Endothelial cell of umbilical vein (primary cell): ENCODE measurements around the gene SLC44A4. TPM values are rescaled to one million over a fixed set of nuclear protein-coding genes. Genes with fewer than 3 reads are reported as not detected.

Source experiments
- Bru-seq: library from RNA; stranded (reverse); fragments of 400-500 nt; gene quantifications from one replicate; lab custom pipeline; 2021; lab: Mats Ljungman, UMichigan
- BruChase-seq, 2 experiments: library from RNA; stranded (reverse); fragments of 400-500 nt; gene quantifications; one replicate each; lab custom pipeline; 2021; lab: Mats Ljungman, UMichigan
- BruUV-seq: library from RNA; stranded (reverse); fragments of 400-500 nt; replicated peaks from 2 replicates; lab custom pipeline; 2021; lab: Mats Ljungman, UMichigan
- CTCF ChIA-PET: fragments of 300-600, 350-600 bp; sonication (Branson Sonifier 250); formaldehyde crosslinking; loops from one replicate; lab custom pipeline; 2021; ENCODE audit warnings: antibody characterized with exemption, inconsistent platforms; lab: Charles Lee
- POLR2A ChIA-PET: fragments of 300-600, 350-600 bp; sonication (Branson Sonifier 250); formaldehyde crosslinking; loops from one replicate; lab custom pipeline; 2021; ENCODE audit warnings: antibody characterized with exemption, inconsistent platforms; lab: Charles Lee
- DNase-seq: peaks from one replicate; pipeline ENCODE4 v3.0.0-alpha.2; 2011; ENCODE audit warnings: low read depth, low spot score
- FAIRE-seq: peaks from 2 replicates; lab custom pipeline; 2011; peaks lifted over from hg19 to GRCh38; lab: Jason Lieb, UNC
- H2AFZ ChIP-seq: 2 replicates; pipeline ENCODE4 v1.6.0; 2012; ENCODE audit warnings: low read depth, low read length, control low read depth, inconsistent platforms
- H3K27ac ChIP-seq: 2 replicates; pipeline ENCODE4 v1.5.1; 2011; ENCODE audit warnings: low read depth, mild to moderate bottlenecking, control low read depth, low read length, moderate library complexity; ENCODE audit not compliant: insufficient read depth
- H3K27me3 ChIP-seq, 2 experiments: 2 replicates each; pipeline versions ENCODE4 v1.6.0 to v1.6.1; 2011; ENCODE audit warnings: low read length in 2 of 2, mixed read lengths in 1 of 2; ENCODE audit not compliant: control insufficient read depth in 2 of 2, insufficient read depth in 2 of 2
- H3K36me3 ChIP-seq, 2 experiments: 2 replicates in 1 of 2; 3 replicates in 1 of 2; pipeline ENCODE4 v1.5.1; 2011; ENCODE audit warnings: low read length in 2 of 2, mild to moderate bottlenecking in 1 of 2, moderate library complexity in 1 of 2; ENCODE audit not compliant: control insufficient read depth in 2 of 2, insufficient read depth in 2 of 2; ENCODE audit errors: extremely low read depth in 1 of 2
- H3K4me1 ChIP-seq: 3 replicates; pipeline ENCODE4 v1.5.1; 2011; ENCODE audit warnings: mild to moderate bottlenecking, low read length; ENCODE audit not compliant: control insufficient read depth, insufficient read depth; ENCODE audit errors: extremely low read depth
- H3K4me2 ChIP-seq: 2 replicates; pipeline ENCODE4 v1.6.1; 2011; ENCODE audit warnings: low read length, control low read depth, mixed read lengths; ENCODE audit not compliant: insufficient read depth
- H3K4me3 ChIP-seq, 3 experiments: fragments of 200-600 bp in 1 of 3; sonication (generic), shearing (Covaris generic) in 1 of 3; replicated peaks in 1 of 3; 2 replicates each; pipeline ENCODE4 v1.5.1; 2011 to 2016; ENCODE audit warnings: control low read depth in 3 of 3, low read length in 3 of 3, mild to moderate bottlenecking in 2 of 3, inconsistent platforms in 1 of 3, low read depth in 1 of 3, moderate library complexity in 1 of 3; ENCODE audit not compliant: insufficient read depth in 1 of 3
- H3K79me2 ChIP-seq: 2 replicates; pipeline ENCODE4 v1.6.0; 2012; ENCODE audit warnings: low read length, inconsistent platforms; ENCODE audit not compliant: control insufficient read depth, insufficient read depth
- H3K9ac ChIP-seq: replicated peaks from 2 replicates; pipeline ENCODE3; 2011; ENCODE audit warnings: low read length, control low read depth; ENCODE audit not compliant: insufficient read depth; ENCODE audit errors: extremely low read depth
- H3K9me1 ChIP-seq: replicated peaks from 3 replicates; pipeline ENCODE4 v1.6.0; 2011; ENCODE audit warnings: mild to moderate bottlenecking, low read length; ENCODE audit not compliant: control insufficient read depth, insufficient read depth; ENCODE audit errors: extremely low read depth
- H3K9me3 ChIP-seq: replicated peaks from 2 replicates; pipeline ENCODE4 v1.5.1; 2012; ENCODE audit warnings: low read length, inconsistent platforms; ENCODE audit not compliant: control insufficient read depth, insufficient read depth
- H4K20me1 ChIP-seq: replicated peaks from 2 replicates; pipeline ENCODE3; 2011; ENCODE audit warnings: mild to moderate bottlenecking, low read length; ENCODE audit not compliant: control insufficient read depth, insufficient read depth; ENCODE audit errors: extremely low read depth
- EZH2 ChIP-seq: IDR thresholded peaks from 2 replicates; pipeline ENCODE4 v1.6.1; 2012; ENCODE audit warnings: borderline replicate concordance, low read depth, mild to moderate bottlenecking, moderate library complexity, low read length, inconsistent platforms; ENCODE audit not compliant: severe bottlenecking
- FOS ChIP-seq: IDR thresholded peaks from 2 replicates; pipeline ENCODE4 v1.6.1; 2011; ENCODE audit warnings: mild to moderate bottlenecking, low read length, moderate library complexity, borderline replicate concordance; ENCODE audit not compliant: insufficient read depth
- GATA2 ChIP-seq: IDR thresholded peaks from 2 replicates; pipeline ENCODE4 v1.7.0; 2011; ENCODE audit warnings: low read depth, mild to moderate bottlenecking, moderate library complexity, mixed read lengths, low read length; ENCODE audit not compliant: insufficient read length, insufficient read depth
- JUN ChIP-seq: IDR thresholded peaks from 2 replicates; pipeline ENCODE4 v1.6.1; 2011; ENCODE audit warnings: borderline replicate concordance, low read depth; ENCODE audit not compliant: insufficient read length, insufficient read depth
- MYC ChIP-seq: IDR thresholded peaks from one replicate; pipeline ENCODE4 v1.6.1; 2011; ENCODE audit warnings: mild to moderate bottlenecking, low read depth, low read length
- POLR2A ChIP-seq: IDR thresholded peaks from 2 replicates; pipeline ENCODE4 v1.6.1; 2012; ENCODE audit warnings: low read depth, mild to moderate bottlenecking, control low read depth, low read length
- POLR2AphosphoS5 ChIP-seq: IDR thresholded peaks from 2 replicates; pipeline ENCODE4 v1.6.1; 2012; ENCODE audit warnings: low read depth, mild to moderate bottlenecking, control low read depth, low read length, moderate library complexity; ENCODE audit not compliant: insufficient read depth
- dilution Hi-C: fragments of 300-500 bp; cut with MboI; formaldehyde crosslinking; loops from one replicate; pipeline ENCODE4 v1.15.0; 2019; ENCODE audit warnings: low sequenced_read_pairs; ENCODE audit not compliant: extremely low pct_ligation_motif_present
- intact Hi-C: fragments of 100-400 bp; cut with micrococcal nuclease; formaldehyde crosslinking; loops from one replicate; pipeline ENCODE4 v1.10.0; 2022
- long read RNA-seq: library from polyadenylated mRNA; stranded (forward); transcript quantifications from one replicate; pipeline ENCODE4 v2.0.0, GENCODE V29; 2021
- polyA minus RNA-seq, 3 experiments: library from RNA; depleted of rRNA, polyadenylated mRNA; stranded (reverse); fragments of >200 nt; gene quantifications; 1 replicate in 1 of 3; 2 replicates in 2 of 3; pipeline ENCODE4 v1.2.3, GENCODE V29; 2011
- polyA plus RNA-seq, 4 experiments: library from polyadenylated mRNA; depleted of rRNA in 3 of 4; stranded (reverse) in 3 of 4; unstranded in 1 of 4; fragments of >200 nt; gene quantifications; 2 replicates each; pipeline versions ENCODE4 v1.2.1 to v1.2.3, GENCODE V29; 2011 to 2012; ENCODE audit warnings: missing spikeins in 1 of 4
- total RNA-seq: library from RNA; stranded (reverse); gene quantifications from 2 replicates; pipeline ENCODE4 v1.2.3, GENCODE V29; 2021
- TF ChIP-seq, protein P1 (sequence below), 2 donors: IDR thresholded peaks; 1 replicate in 1 of 2; 2 replicates in 1 of 2; pipeline ENCODE4 v1.5.1; 2011; ENCODE audit warnings: low read length in 2 of 2, mild to moderate bottlenecking in 2 of 2, moderate library complexity in 2 of 2, control low read depth in 1 of 2, inconsistent platforms in 1 of 2, low read depth in 1 of 2; ENCODE audit not compliant: insufficient read depth in 1 of 2; ENCODE audit errors: extremely low read depth in 1 of 2
- TF ChIP-seq, protein P2 (sequence below): IDR thresholded peaks from 2 replicates; pipeline ENCODE4 v1.6.1; 2011; ENCODE audit not compliant: insufficient read depth, insufficient read length

Gene SLC44A4
- total RNA-seq, result 0.12 and 0.84 TPM in 2 replicates
- 0.75 and 1.1 TPM in 2 replicates for polyA plus RNA-seq
- polyA plus RNA-seq (2011; cell fraction: cytosol; rRNA removed), result 0.46 and 0.78 TPM in 2 replicates
- polyA plus RNA-seq (2011; cell fraction: nucleus; rRNA removed), result 1.6 and 1.7 TPM in 2 replicates
- polyA plus RNA-seq (2012), result 0.23 and 0.26 TPM in 2 replicates
- polyA minus RNA-seq, result 0.41 and 0.72 TPM in 2 replicates
- not detected for polyA minus RNA-seq (2011; cell fraction: cytosol; rRNA and poly(A)+ RNA removed)
- polyA minus RNA-seq (2011; cell fraction: nucleus; rRNA and poly(A)+ RNA removed), result 0.24 and 0.34 TPM in 2 replicates
- percentile 13 among the genes with signal in this experiment for Bru-seq, nascent RNA
- percentile 13 among the genes with signal in this experiment for BruChase-seq, experiment 1, labeled RNA remaining after a 6-hour chase
- BruChase-seq, experiment 2, labeled RNA remaining after a 2-hour chase, result percentile 12 among the genes with signal in this experiment
- long read RNA-seq, result 0 reads

DNA sequence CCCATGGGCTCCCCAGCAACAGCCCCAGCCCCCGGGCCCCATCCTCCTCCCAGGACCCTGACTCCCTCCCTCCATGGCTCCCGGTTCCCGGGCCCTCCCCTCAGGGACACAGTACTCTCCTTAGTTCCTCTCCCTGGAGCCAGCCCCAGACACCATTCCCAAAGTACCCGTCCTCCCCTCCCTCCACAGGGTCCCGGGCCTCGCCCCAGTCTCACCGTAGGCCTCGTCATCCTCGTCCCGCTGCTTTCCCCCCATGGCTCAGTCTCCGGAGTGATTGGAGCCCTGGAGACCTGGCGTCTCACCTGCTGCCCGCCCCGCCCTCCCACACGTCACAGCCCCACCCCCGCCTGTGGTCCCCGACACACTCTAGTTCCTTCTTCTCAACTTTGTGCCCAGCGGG lies at the start of gene SLC44A4:
Gene SLC44A4 (minus strand): TSS at position 272 of the 400 bp plus-strand sequence. CDS start 17 bp downstream, at position 255.
- H3K4me3 ChIP-seq, result no peak within 1 kb of the TSS
- H3K4me1 ChIP-seq, result peaks cover 6% of the 10 kb centered on the region
- H4K20me1 ChIP-seq, result no peaks in the 10 kb centered on the region
- H3K36me3 ChIP-seq, result peaks cover 0 to 34% of the 10 kb centered on the region in 2 experiments
- no peak within 1 kb of the TSS for H3K9ac ChIP-seq
- POLR2A ChIA-PET, result no interaction called here
- TF ChIP-seq JUN (no peak), POLR2A (no peak), FOS (no peak), GATA2 (no peak), EZH2 (no peak), POLR2AphosphoS5 (no peak), MYC (no peak)
- TF ChIP-seq, protein P1, sequence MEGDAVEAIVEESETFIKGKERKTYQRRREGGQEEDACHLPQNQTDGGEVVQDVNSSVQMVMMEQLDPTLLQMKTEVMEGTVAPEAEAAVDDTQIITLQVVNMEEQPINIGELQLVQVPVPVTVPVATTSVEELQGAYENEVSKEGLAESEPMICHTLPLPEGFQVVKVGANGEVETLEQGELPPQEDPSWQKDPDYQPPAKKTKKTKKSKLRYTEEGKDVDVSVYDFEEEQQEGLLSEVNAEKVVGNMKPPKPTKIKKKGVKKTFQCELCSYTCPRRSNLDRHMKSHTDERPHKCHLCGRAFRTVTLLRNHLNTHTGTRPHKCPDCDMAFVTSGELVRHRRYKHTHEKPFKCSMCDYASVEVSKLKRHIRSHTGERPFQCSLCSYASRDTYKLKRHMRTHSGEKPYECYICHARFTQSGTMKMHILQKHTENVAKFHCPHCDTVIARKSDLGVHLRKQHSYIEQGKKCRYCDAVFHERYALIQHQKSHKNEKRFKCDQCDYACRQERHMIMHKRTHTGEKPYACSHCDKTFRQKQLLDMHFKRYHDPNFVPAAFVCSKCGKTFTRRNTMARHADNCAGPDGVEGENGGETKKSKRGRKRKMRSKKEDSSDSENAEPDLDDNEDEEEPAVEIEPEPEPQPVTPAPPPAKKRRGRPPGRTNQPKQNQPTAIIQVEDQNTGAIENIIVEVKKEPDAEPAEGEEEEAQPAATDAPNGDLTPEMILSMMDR (IDR thresholded peaks at IDR 0.05; ENCODE audit: extremely low read depth in 1 of 2, insufficient read depth in 1 of 2, low read depth in 1 of 2, low read length in 2 of 2), result no peak
- TF ChIP-seq, protein P2, sequence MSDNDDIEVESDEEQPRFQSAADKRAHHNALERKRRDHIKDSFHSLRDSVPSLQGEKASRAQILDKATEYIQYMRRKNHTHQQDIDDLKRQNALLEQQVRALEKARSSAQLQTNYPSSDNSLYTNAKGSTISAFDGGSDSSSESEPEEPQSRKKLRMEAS, result no peak
- DNase-seq, result no peak
- dilution Hi-C loops, result no loop called here
- no peak within 1 kb of the TSS for H3K27ac ChIP-seq
- intact Hi-C loops, result no loop called here
- no peaks in the 10 kb centered on the region for H3K27me3 ChIP-seq
- BruUV-seq, result no TSS peak
- no peak within 1 kb of the TSS for H3K4me2 ChIP-seq
- no peaks in the 10 kb centered on the region for H3K9me3 ChIP-seq
- H3K9me1 ChIP-seq, result no peaks in the 10 kb centered on the region
- no peak for FAIRE-seq
- no peak within 1 kb of the TSS for H2AFZ ChIP-seq
- H3K79me2 ChIP-seq, result no peaks in the 10 kb centered on the region
- CTCF ChIA-PET, result interaction anchor here (1.4 kb wide), 1 partner anchor 12 kb away, joined by 4 read pairs; no protein-coding TSS in a partner anchor
